SKM-1 (cell line): ENCODE measurements around the gene PACRG.

Source experiments
- DNase-seq: peaks from one replicate; lab custom pipeline; 2025; ENCODE audit not compliant: unreplicated experiment; lab: John Stamatoyannopoulos, UW

Gene PACRG

GRCh38 chr6:163230901-163231300 is 503.1 kb downstream of the PACRG start:
- DNase-seq = no peak

- no peak for DNase-seq
Measured at GRCh38 chr6:163231356-163232014, 503.7 kb downstream of the PACRG start.

- DNase-seq = no peak
Measured at GRCh38 chr6:163232015-163232523, 504.3 kb downstream of the PACRG start.

- DNase-seq = no peak
Measured at GRCh38 chr6:163232649-163233048, 504.9 kb downstream of the PACRG start.

GRCh38 chr6:163237110-163237509 is 509.3 kb downstream of the PACRG start:
- DNase-seq = no peak

- DNase-seq = no peak
Measured at GRCh38 chr6:163239572-163240340, 512.0 kb downstream of the PACRG start.

- no peak for DNase-seq
Measured at GRCh38 chr6:163240556-163240955, 512.8 kb downstream of the PACRG start.

GRCh38 chr6:163241683-163242082 is 513.9 kb downstream of the PACRG start:
- no peak for DNase-seq

GRCh38 chr6:163243083-163243482 is 515.3 kb downstream of the PACRG start:
- DNase-seq = no peak

- DNase-seq = no peak
Measured at GRCh38 chr6:163243692-163244589, 516.2 kb downstream of the PACRG start.

- DNase-seq = no peak
Measured at GRCh38 chr6:163248051-163248450, 520.3 kb downstream of the PACRG start.

- DNase-seq = no peak
Measured at GRCh38 chr6:163249651-163250101, 521.9 kb downstream of the PACRG start.

- DNase-seq = peak; percentile 18
Measured at GRCh38 chr6:163250116-163250515, 522.3 kb downstream of the PACRG start.

- no peak for DNase-seq
Measured at GRCh38 chr6:163252061-163252591, 524.4 kb downstream of the PACRG start.

- DNase-seq = no peak
Measured at GRCh38 chr6:163253556-163254213, 525.9 kb downstream of the PACRG start.

GRCh38 chr6:163254341-163254835 is 526.6 kb downstream of the PACRG start:
- DNase-seq = no peak

- DNase-seq = no peak
Measured at GRCh38 chr6:163255265-163255664, 527.5 kb downstream of the PACRG start.

- no peak for DNase-seq
Measured at GRCh38 chr6:163259689-163260088, 531.9 kb downstream of the PACRG start.

GRCh38 chr6:163260111-163260895 is 532.5 kb downstream of the PACRG start:
- peak; percentile 14 for DNase-seq
